ENCODE results near the gene INPP5E.

INPP5E gene

DNA sequence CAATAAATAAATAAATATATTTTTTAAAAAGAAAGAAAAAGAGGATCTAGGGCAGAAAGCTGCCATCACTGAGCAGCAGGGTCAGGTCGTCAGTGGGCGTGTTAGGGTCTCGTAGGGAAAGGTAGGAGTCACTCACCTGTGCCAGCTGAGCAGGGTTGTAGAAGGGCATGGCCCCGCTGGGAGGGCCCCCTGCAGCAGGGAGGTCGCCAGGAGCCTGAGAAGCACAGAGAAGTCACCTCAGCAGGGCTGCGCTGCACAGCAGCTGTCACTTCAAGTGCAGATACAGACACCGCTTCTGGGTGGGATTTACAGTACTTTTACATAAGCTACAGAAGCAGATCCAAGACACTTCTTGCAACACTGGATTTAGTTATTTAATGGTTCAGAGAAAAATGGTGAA, 4.0 kb upstream of the INPP5E start:
- no peaks in the 10 kb centered on the region for H3K9me3 Mint-ChIP-seq
- DNase-seq (no peak), ATAC-seq (replicated peaks) (no peak)
- H3K36me3 Mint-ChIP-seq = peaks cover 51 to 66% of the 10 kb centered on the region in 2 donors
- peak overlapping the region; percentile 22 for H3K27ac Mint-ChIP-seq
- H3K27me3 Mint-ChIP-seq = no peaks in the 10 kb centered on the region
- peaks cover 11 to 13% of the 10 kb centered on the region in 2 donors for H3K4me1 Mint-ChIP-seq
- H3K4me3 Mint-ChIP-seq = no peak overlapping the region

DNA sequence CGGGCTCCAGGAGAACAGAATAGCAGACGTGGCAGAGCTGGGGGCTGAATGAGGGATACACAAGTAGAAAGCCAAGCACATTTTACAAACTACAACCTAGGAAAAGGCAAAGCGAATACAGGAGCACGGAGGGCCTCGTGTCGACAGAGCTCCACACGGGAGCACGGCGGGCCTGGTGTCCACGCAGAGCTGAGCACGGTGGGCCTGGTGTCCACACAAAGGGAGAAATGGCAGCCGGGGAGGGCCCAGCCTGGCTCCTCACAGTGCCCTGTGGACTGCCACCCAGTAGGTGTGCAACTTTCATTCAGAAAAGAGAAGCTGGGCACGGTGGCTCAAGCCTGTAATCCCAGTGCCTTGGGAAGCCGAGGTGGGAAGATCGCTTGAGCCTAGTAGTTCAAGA, 3.4 kb upstream of the INPP5E start:
- Mint-ChIP-seq H3K27ac (no peak overlapping the region), H3K9me3 (no peaks in the 10 kb centered on the region), H3K27me3 (no peaks in the 10 kb centered on the region), H3K36me3 (peaks cover 46 to 60% of the 10 kb centered on the region in 2 donors), H3K4me3 (no peak overlapping the region), H3K4me1 (peaks cover 13 to 15% of the 10 kb centered on the region in 2 donors)
- DNase-seq (no peak), ATAC-seq (replicated peaks) (no peak)

DNA sequence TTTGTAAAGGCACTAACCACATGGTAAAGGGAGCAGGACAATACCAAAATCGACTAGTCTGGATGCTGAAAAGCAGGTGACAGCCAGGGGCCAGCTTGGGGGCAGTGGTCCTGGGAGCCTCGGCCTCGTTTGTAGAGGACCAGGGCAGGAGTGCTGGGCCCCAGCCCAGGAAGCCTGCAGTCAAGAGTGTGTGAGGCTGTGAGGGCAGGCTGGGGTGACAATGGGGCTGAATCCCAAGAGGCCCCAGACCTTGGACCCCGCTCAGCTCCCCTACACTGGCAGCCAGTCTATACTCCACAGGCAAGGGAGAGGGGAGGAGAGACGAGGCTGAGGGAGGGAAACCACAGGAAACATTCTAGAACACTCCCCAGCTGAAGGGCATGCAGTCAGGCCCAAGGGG, 2.6 kb upstream of the INPP5E start:
- H3K27ac Mint-ChIP-seq = no peak overlapping the region
- peaks cover 41 to 54% of the 10 kb centered on the region in 2 donors for H3K36me3 Mint-ChIP-seq
- no peaks in the 10 kb centered on the region for H3K27me3 Mint-ChIP-seq
- DNase-seq = no peak
- no peak overlapping the region for H3K4me3 Mint-ChIP-seq
- ATAC-seq (replicated peaks) = no peak
- H3K4me1 Mint-ChIP-seq = peaks cover 19 to 24% of the 10 kb centered on the region in 2 donors
- H3K9me3 Mint-ChIP-seq = no peaks in the 10 kb centered on the region

DNA sequence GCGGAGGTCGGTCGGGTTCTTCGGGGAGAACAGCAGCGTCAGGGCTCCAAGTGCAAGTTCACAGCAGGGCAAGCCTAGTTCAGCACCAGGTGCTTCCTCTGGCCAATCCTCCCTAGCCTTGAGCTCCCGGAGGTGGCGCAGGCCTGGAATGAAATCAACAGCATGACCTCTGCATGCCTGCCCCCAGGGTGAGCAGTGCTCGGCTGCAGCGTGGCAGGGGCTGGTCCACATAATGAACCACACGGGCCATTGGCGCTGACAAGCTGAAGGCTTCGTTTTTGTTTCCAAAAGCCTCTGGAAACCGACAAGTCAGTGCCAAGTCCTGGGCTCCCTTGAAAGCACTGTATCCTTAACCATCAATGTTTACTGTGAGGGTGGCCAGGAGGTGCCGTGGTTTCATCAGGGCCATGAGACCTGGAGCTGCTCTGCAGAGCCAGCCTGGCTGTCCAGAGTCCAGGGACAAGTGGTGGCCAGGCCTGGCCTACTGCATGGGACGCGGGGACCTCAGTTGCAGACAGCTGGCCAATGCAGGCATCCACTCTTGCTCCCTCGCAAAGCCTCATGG, 2.1 kb upstream of the INPP5E start:
- DNase-seq (no peak), ATAC-seq (replicated peaks) (no peak)
- peak overlapping the region; percentile 37 for H3K27ac Mint-ChIP-seq
- peaks cover 24 to 29% of the 10 kb centered on the region in 2 donors for H3K4me1 Mint-ChIP-seq
- H3K9me3 Mint-ChIP-seq = no peaks in the 10 kb centered on the region
- H3K27me3 Mint-ChIP-seq = no peaks in the 10 kb centered on the region
- no peak overlapping the region for H3K4me3 Mint-ChIP-seq
- H3K36me3 Mint-ChIP-seq = peaks cover 40 to 52% of the 10 kb centered on the region in 2 donors

DNA sequence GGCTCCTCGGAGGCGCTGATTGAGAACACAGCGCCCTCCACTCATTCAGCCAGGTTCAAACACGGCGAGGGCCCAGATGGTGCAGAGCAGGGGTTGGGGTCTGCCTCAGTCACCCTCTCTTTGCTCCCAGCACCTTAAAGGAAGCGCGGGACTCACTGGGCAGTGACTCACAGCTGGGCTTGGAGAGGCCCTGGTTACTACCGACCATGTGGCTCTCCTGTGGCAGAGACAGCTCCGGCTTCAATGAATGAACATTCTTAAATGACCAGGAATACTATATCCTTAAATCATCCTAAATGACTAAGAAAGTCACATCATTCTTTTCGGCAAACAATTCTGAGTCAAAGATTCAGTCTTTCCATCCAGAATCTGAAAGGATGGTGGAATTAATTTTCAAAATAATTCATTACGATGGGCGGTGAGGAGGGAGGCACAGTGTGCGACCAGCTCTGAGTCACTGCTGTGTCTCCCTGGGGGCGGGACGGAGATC, 1.6 kb upstream of the INPP5E start:
- peaks cover 37 to 51% of the 10 kb centered on the region in 2 donors for H3K36me3 Mint-ChIP-seq
- peak overlapping the region; percentile 37 for H3K27ac Mint-ChIP-seq
- DNase-seq (no peak), ATAC-seq (replicated peaks) (no peak)
- no peak overlapping the region for H3K4me3 Mint-ChIP-seq
- peaks cover 28 to 29% of the 10 kb centered on the region in 2 donors for H3K4me1 Mint-ChIP-seq
- no peaks in the 10 kb centered on the region for H3K9me3 Mint-ChIP-seq
- no peaks in the 10 kb centered on the region for H3K27me3 Mint-ChIP-seq

DNA sequence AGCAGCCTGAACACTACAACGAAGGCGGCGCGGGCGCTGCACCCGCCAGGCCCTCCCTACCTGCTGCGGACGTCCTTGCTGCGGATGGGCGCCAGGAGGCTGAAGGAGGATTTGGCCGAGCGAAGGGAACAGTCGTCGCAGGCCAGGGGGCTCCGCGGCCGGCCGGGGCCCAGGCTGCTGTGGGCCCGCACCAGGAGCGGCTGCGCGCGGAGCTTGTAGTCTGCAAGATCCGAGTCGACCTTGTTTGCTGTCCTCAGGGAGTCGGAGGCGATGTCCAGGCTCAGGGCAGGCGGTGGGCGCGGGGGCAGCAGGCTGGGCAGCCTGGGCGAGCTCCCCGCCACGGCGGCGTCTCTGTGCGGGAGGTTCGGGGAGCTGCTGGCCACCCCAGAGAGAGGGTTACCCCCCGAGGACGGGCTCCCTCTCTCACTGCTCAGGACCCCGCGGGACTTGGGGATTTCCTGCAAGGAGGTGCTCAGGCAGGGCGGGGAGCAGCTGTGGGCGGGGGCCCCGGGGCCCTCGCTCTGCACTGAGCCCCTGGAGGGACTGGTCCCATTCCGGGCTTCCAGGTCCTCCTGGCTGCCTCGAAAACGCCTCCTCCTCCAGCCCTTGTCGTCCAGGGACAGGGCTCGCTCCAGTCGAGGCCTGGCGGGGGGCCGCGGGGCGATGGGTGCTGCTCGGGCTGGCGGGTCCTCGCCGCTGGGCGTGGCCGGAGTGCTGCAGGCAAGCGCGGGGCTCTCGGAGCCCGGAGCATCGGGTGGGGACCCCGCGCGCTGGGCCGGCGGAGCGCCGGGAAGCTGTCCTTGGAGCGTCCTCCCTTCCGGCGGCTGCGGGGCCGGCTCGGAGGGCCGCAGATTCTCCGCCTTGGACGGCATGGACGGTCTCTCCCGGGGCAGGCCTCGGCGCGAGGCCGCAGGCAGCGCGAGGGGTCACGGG, 831 bp downstream of the INPP5E start:
- Mint-ChIP-seq H3K27me3 (no peaks in the 10 kb centered on the region), H3K27ac (peak overlapping the region; percentile 85)
- ATAC-seq (replicated peaks) = peak; percentile 76 to 78

DNA sequence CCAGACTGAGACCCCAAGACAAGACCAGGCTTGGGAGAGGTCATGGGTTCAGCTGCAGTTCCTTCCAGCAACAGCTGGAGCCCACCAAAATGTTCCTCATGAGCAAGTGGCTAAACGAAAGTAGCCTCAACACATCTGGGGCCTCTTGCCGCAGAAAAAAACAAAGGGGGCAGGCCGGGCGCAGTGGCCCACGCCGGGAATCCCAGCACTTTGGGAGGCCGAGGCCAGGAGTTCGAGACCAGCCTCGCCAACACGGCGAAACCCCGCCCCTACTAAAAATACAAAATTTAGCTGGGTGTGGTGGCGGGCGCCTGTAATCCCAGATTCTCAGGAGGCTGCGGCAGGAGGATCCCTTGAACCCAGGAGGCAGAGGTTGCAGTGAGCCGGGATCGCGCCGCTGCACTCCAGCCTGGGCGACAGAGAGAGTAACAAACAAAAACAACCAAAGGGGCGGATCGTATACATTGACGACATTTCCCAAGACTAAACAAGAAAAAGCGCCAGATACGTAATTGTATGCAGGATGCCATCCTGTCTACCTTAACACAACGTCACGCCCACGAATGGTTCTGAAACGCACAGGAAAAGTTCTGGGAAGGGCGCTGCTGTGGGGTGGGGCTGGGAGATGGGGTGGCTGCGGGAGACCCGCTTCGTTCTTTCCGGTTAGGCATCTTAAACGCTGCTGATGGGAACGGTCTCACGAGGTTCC, 1.7 kb downstream of the INPP5E start:
- ATAC-seq (replicated peaks) = no peak
- DNase-seq = no peak
- no peaks in the 10 kb centered on the region for H3K27me3 Mint-ChIP-seq
- no peaks in the 10 kb centered on the region for H3K9me3 Mint-ChIP-seq
- H3K36me3 Mint-ChIP-seq = peaks cover 25 to 35% of the 10 kb centered on the region in 2 donors
- H3K27ac Mint-ChIP-seq = peak overlapping the region; percentile 85
- peak overlapping the region; percentile 85 to 86 for H3K4me3 Mint-ChIP-seq
- peaks cover 29 to 30% of the 10 kb centered on the region in 2 donors for H3K4me1 Mint-ChIP-seq

More for the DNA sequence above, 831 bp downstream of the INPP5E start:
- H3K36me3 Mint-ChIP-seq = peaks cover 29 to 42% of the 10 kb centered on the region in 2 donors
- H3K4me1 Mint-ChIP-seq = peaks cover 29 to 30% of the 10 kb centered on the region in 2 donors
- H3K9me3 Mint-ChIP-seq = no peaks in the 10 kb centered on the region
- DNase-seq = peak; percentile 38
- peak overlapping the region; percentile 85 to 86 for H3K4me3 Mint-ChIP-seq

DNA sequence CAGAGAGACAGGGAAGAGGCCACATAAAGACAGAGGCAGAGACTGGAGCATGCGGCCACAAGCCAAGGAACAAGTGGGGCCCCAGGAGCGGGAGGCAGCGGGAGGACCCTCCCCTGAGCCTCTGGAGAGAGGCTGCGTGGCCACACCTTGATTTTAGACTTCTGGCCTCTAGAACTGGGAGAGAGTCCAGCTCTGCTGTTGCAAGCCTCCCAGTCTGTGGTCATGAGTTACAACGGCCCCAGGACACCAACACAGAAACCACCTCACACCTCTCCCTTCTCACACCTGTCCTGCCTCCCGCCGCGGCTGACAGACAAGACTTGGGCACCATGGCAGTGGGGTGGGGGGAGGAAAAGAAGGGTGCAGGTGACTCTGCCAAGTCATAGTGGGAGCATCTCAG, 2.2 kb downstream of the INPP5E start:
- no peak for ATAC-seq (replicated peaks)
- peaks cover 29 to 30% of the 10 kb centered on the region in 2 donors for H3K4me1 Mint-ChIP-seq
- peak overlapping the region; percentile 85 to 86 for H3K4me3 Mint-ChIP-seq
- peaks cover 24 to 29% of the 10 kb centered on the region in 2 donors for H3K36me3 Mint-ChIP-seq
- no peak for DNase-seq
- H3K27me3 Mint-ChIP-seq = no peaks in the 10 kb centered on the region
- peak overlapping the region; percentile 73 for H3K27ac Mint-ChIP-seq
- no peaks in the 10 kb centered on the region for H3K9me3 Mint-ChIP-seq

DNA sequence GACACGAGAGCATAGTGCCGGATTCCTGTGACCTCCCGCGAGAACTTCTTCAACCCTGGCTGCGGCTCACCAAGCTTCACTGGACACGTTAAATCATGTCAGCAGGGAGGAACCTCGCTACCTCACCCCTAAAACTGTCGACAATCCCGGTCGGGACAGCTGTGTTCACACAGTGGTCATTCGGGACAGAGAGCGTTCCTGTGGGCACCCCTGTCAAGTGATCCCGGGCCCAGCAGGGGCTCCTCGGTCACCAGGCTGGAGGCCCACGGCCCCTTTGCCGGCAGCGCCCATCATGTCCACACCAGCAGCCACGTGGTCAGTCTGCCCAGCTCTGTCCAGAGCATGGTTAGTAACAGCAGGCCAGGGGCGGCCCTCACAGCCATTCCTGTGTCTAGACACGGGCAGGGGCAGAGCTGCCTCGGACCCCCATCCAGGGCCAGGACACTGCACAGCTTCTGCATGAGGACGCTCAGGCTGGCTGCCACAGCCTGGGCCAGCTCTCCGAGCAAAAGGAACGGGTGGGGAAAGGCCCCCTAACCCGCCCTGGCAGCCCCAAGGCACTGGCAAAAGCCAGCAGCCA, 3.5 kb downstream of the INPP5E start:
- H3K27me3 Mint-ChIP-seq = no peaks in the 10 kb centered on the region
- DNase-seq (no peak), ATAC-seq (replicated peaks) (no peak)
- H3K36me3 Mint-ChIP-seq = peaks cover 14 to 19% of the 10 kb centered on the region in 2 donors
- no peaks in the 10 kb centered on the region for H3K9me3 Mint-ChIP-seq
- H3K4me1 Mint-ChIP-seq = peaks cover 27 to 29% of the 10 kb centered on the region in 2 donors
- no peak overlapping the region for H3K4me3 Mint-ChIP-seq
- no peak overlapping the region for H3K27ac Mint-ChIP-seq

DNA sequence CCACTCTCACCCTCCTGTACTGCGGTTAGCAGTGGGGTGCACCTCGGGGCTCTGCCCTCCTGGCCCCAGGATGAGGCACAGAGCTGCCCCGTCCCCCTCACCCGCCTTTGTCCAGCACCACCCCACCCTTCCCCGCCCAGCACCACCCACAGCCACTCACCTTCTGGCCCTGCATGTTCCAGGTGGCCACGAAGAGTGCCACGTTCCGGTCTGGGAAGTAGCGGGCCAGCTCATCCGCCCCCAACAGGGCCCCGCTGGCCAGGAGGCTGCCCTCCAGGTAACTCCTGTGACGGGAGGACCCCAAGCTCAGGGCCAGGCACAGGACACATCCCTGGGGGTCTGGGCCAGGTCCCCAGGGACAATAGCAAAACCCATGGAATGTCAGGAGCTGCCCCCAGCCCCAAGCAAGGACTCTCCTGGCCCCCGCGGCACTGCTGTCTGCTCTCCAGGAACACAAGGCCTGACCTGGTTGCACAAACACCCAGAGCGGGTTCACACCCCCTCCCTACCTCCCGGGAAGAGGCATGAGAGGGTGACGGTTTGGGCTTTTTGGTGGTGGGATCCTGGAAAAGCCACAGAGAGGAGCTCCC, 5.0 kb downstream of the INPP5E start:
- DNase-seq (no peak), ATAC-seq (replicated peaks) (no peak)
- H3K27me3 Mint-ChIP-seq = no peaks in the 10 kb centered on the region
- H3K4me1 Mint-ChIP-seq = peaks cover 17 to 19% of the 10 kb centered on the region in 2 donors
- H3K27ac Mint-ChIP-seq = peak overlapping the region; percentile 31
- H3K4me3 Mint-ChIP-seq = no peak overlapping the region
- peaks cover 12 to 19% of the 10 kb centered on the region in 2 donors for H3K36me3 Mint-ChIP-seq
- H3K9me3 Mint-ChIP-seq = no peaks in the 10 kb centered on the region

DNA sequence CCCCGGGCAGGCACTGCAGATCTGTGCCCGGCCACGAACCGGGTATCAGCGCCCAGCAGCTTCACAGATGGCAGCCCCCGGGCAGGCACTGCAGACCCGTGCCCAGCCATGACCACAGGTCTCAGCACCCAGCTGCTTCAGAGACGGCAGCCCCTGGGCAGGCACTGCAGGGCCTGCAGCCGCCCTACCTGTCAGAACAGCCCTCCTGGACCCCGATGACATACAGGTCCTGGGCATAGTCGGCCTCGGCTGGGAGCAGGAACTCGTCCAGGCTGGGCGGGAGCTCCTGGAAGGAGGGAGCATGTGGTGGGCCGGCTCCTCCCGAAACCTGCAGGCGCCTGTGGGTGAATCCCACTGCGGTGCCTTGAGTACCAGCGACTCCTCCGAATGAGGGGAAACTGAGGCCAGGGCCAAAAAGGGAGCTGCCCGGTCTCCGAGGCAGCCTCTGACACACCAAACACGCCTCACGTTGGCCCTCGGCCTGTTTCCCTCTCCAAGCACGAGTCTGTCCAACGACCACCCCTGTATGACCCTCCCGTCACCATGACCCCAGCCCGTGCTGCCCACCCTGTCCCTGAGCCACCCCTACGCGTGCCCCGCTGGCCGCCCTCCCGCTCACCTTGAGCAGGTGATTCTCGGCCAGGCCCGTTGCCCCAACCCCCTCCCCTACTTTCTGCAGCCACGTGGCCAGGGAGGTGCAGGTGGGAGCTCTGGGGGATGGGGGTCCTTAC, 5.6 kb downstream of the INPP5E start:
- Mint-ChIP-seq H3K9me3 (no peaks in the 10 kb centered on the region), H3K4me3 (no peak overlapping the region), H3K27ac (no peak overlapping the region), H3K36me3 (peaks cover 16 to 20% of the 10 kb centered on the region in 2 donors), H3K4me1 (peaks cover 17 to 19% of the 10 kb centered on the region in 2 donors), H3K27me3 (no peaks in the 10 kb centered on the region)
- DNase-seq (no peak), ATAC-seq (replicated peaks) (no peak)

DNA sequence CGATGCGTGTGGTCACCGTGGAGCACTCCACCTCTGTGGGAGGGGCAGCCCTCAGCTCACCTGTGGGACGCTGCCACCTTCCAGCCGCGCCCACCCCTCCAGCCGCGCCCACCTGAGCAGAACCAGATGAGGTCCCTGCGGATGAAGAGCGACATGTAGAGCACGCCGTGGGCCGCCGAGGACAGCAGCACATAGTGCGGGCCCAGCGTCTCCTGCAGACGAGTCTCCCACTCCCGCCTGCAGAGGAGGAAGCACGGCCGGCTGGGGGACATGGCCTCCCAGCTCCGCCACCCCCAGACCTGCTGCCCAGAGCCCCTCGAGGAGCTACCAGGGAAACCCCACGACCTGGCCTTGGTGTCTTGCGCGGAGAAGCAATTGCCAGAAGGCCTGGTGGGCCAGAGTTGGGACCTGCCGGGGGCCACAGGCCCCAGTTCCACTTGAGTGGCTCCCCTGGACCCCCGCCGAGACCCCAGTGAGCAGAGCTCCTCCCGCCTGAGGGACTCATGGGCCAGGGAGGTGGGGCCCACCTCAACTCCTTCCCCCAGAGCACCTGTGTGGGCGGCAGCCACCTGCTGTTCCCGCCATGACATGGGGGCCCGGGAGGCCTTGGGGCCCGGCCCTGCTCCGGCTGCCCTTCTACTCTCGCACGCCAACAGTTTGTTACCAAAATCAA, 6.5 kb downstream of the INPP5E start:
- Mint-ChIP-seq H3K4me1 (peaks cover 15 to 17% of the 10 kb centered on the region in 2 donors), H3K27me3 (no peaks in the 10 kb centered on the region), H3K36me3 (peaks cover 20 to 25% of the 10 kb centered on the region in 2 donors), H3K27ac (no peak overlapping the region), H3K9me3 (no peaks in the 10 kb centered on the region), H3K4me3 (no peak overlapping the region)
- ATAC-seq (replicated peaks) = no peak
- DNase-seq = no peak

DNA sequence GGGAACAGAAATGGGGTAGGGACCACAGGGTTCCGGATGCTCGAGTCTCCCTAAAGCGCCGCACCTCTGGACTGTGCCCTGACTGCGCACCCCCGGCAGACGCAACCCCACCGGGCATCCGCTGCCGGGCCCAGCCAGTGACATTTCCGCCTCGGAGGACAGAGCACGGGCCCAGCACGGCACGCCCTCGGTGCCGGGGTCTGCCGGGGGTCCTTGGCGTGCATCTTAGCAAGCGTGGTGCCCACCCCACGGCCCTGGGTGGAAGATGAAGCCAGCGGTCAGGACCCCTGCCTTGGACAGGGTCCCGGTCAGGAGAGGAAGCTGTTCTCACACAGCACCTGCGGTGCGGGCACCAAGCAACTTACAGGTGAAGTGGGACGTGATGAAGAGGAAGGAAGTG, 7.1 kb downstream of the INPP5E start:
- Mint-ChIP-seq H3K27ac (no peak overlapping the region), H3K36me3 (peaks cover 20 to 25% of the 10 kb centered on the region in 2 donors), H3K27me3 (no peaks in the 10 kb centered on the region), H3K4me1 (peaks cover 9 to 15% of the 10 kb centered on the region in 2 donors), H3K9me3 (no peaks in the 10 kb centered on the region), H3K4me3 (no peak overlapping the region)
- no peak for DNase-seq
- ATAC-seq (replicated peaks) = no peak

All from stimulated activated naive B cell treated with anti-CD40 and anti-IgM and Interleukin-4, amounts not matched to agents 10 μg/mL and 1 μg/mL and 100 μg/mL, for 72 hours (primary cell).